Endothelial cell of umbilical vein (primary cell): Measurements from ENCODE around the gene SLC46A1. TPM values are rescaled to one million over a fixed set of nuclear protein-coding genes. Genes with fewer than 3 reads are reported as not detected.

ENCODE experiments used
- BruUV-seq: library from RNA; stranded (reverse); fragments of 400-500 nt; replicated peaks from 2 replicates; lab custom pipeline; 2021; lab: Mats Ljungman, UMichigan
- CTCF ChIA-PET: fragments of 300-600, 350-600 bp; sonication (Branson Sonifier 250); formaldehyde crosslinking; loops from one replicate; lab custom pipeline; 2021; ENCODE audit warnings: antibody characterized with exemption, inconsistent platforms; lab: Charles Lee
- POLR2A ChIA-PET: fragments of 300-600, 350-600 bp; sonication (Branson Sonifier 250); formaldehyde crosslinking; loops from one replicate; lab custom pipeline; 2021; ENCODE audit warnings: antibody characterized with exemption, inconsistent platforms; lab: Charles Lee
- DNase-seq: peaks from one replicate; pipeline ENCODE4 v3.0.0-alpha.2; 2011; ENCODE audit warnings: low read depth, low spot score
- FAIRE-seq: peaks from 2 replicates; lab custom pipeline; 2011; peaks lifted over from hg19 to GRCh38; lab: Jason Lieb, UNC
- H2AFZ ChIP-seq: 2 replicates; pipeline ENCODE4 v1.6.0; 2012; ENCODE audit warnings: low read depth, low read length, control low read depth, inconsistent platforms
- H3K27ac ChIP-seq: 2 replicates; pipeline ENCODE4 v1.5.1; 2011; ENCODE audit warnings: low read depth, mild to moderate bottlenecking, control low read depth, low read length, moderate library complexity; ENCODE audit not compliant: insufficient read depth
- H3K27me3 ChIP-seq, 2 experiments: 2 replicates each; pipeline versions ENCODE4 v1.6.0 to v1.6.1; 2011; ENCODE audit warnings: low read length in 2 of 2, mixed read lengths in 1 of 2; ENCODE audit not compliant: control insufficient read depth in 2 of 2, insufficient read depth in 2 of 2
- H3K36me3 ChIP-seq, 2 experiments: 2 replicates in 1 of 2; 3 replicates in 1 of 2; pipeline ENCODE4 v1.5.1; 2011; ENCODE audit warnings: low read length in 2 of 2, mild to moderate bottlenecking in 1 of 2, moderate library complexity in 1 of 2; ENCODE audit not compliant: control insufficient read depth in 2 of 2, insufficient read depth in 2 of 2; ENCODE audit errors: extremely low read depth in 1 of 2
- H3K4me1 ChIP-seq: 3 replicates; pipeline ENCODE4 v1.5.1; 2011; ENCODE audit warnings: mild to moderate bottlenecking, low read length; ENCODE audit not compliant: control insufficient read depth, insufficient read depth; ENCODE audit errors: extremely low read depth
- H3K4me2 ChIP-seq: 2 replicates; pipeline ENCODE4 v1.6.1; 2011; ENCODE audit warnings: low read length, control low read depth, mixed read lengths; ENCODE audit not compliant: insufficient read depth
- H3K4me3 ChIP-seq, 3 experiments: fragments of 200-600 bp in 1 of 3; sonication (generic), shearing (Covaris generic) in 1 of 3; replicated peaks in 1 of 3; 2 replicates each; pipeline ENCODE4 v1.5.1; 2011 to 2016; ENCODE audit warnings: control low read depth in 3 of 3, low read length in 3 of 3, mild to moderate bottlenecking in 2 of 3, inconsistent platforms in 1 of 3, low read depth in 1 of 3, moderate library complexity in 1 of 3; ENCODE audit not compliant: insufficient read depth in 1 of 3
- H3K79me2 ChIP-seq: 2 replicates; pipeline ENCODE4 v1.6.0; 2012; ENCODE audit warnings: low read length, inconsistent platforms; ENCODE audit not compliant: control insufficient read depth, insufficient read depth
- H3K9ac ChIP-seq: replicated peaks from 2 replicates; pipeline ENCODE3; 2011; ENCODE audit warnings: low read length, control low read depth; ENCODE audit not compliant: insufficient read depth; ENCODE audit errors: extremely low read depth
- H3K9me1 ChIP-seq: replicated peaks from 3 replicates; pipeline ENCODE4 v1.6.0; 2011; ENCODE audit warnings: mild to moderate bottlenecking, low read length; ENCODE audit not compliant: control insufficient read depth, insufficient read depth; ENCODE audit errors: extremely low read depth
- H3K9me3 ChIP-seq: replicated peaks from 2 replicates; pipeline ENCODE4 v1.5.1; 2012; ENCODE audit warnings: low read length, inconsistent platforms; ENCODE audit not compliant: control insufficient read depth, insufficient read depth
- H4K20me1 ChIP-seq: replicated peaks from 2 replicates; pipeline ENCODE3; 2011; ENCODE audit warnings: mild to moderate bottlenecking, low read length; ENCODE audit not compliant: control insufficient read depth, insufficient read depth; ENCODE audit errors: extremely low read depth
- CTCF ChIP-seq, 2 donors: IDR thresholded peaks; 1 replicate in 1 of 2; 2 replicates in 1 of 2; pipeline ENCODE4 v1.5.1; 2011; ENCODE audit warnings: low read length in 2 of 2, mild to moderate bottlenecking in 2 of 2, moderate library complexity in 2 of 2, control low read depth in 1 of 2, inconsistent platforms in 1 of 2, low read depth in 1 of 2; ENCODE audit not compliant: insufficient read depth in 1 of 2; ENCODE audit errors: extremely low read depth in 1 of 2
- EZH2 ChIP-seq: IDR thresholded peaks from 2 replicates; pipeline ENCODE4 v1.6.1; 2012; ENCODE audit warnings: borderline replicate concordance, low read depth, mild to moderate bottlenecking, moderate library complexity, low read length, inconsistent platforms; ENCODE audit not compliant: severe bottlenecking
- FOS ChIP-seq: IDR thresholded peaks from 2 replicates; pipeline ENCODE4 v1.6.1; 2011; ENCODE audit warnings: mild to moderate bottlenecking, low read length, moderate library complexity, borderline replicate concordance; ENCODE audit not compliant: insufficient read depth
- GATA2 ChIP-seq: IDR thresholded peaks from 2 replicates; pipeline ENCODE4 v1.7.0; 2011; ENCODE audit warnings: low read depth, mild to moderate bottlenecking, moderate library complexity, mixed read lengths, low read length; ENCODE audit not compliant: insufficient read length, insufficient read depth
- JUN ChIP-seq: IDR thresholded peaks from 2 replicates; pipeline ENCODE4 v1.6.1; 2011; ENCODE audit warnings: borderline replicate concordance, low read depth; ENCODE audit not compliant: insufficient read length, insufficient read depth
- MAX ChIP-seq: IDR thresholded peaks from 2 replicates; pipeline ENCODE4 v1.6.1; 2011; ENCODE audit not compliant: insufficient read depth, insufficient read length
- MYC ChIP-seq: IDR thresholded peaks from one replicate; pipeline ENCODE4 v1.6.1; 2011; ENCODE audit warnings: mild to moderate bottlenecking, low read depth, low read length
- POLR2A ChIP-seq: IDR thresholded peaks from 2 replicates; pipeline ENCODE4 v1.6.1; 2012; ENCODE audit warnings: low read depth, mild to moderate bottlenecking, control low read depth, low read length
- POLR2AphosphoS5 ChIP-seq: IDR thresholded peaks from 2 replicates; pipeline ENCODE4 v1.6.1; 2012; ENCODE audit warnings: low read depth, mild to moderate bottlenecking, control low read depth, low read length, moderate library complexity; ENCODE audit not compliant: insufficient read depth
- dilution Hi-C: fragments of 300-500 bp; cut with MboI; formaldehyde crosslinking; loops from one replicate; pipeline ENCODE4 v1.15.0; 2019; ENCODE audit warnings: low sequenced_read_pairs; ENCODE audit not compliant: extremely low pct_ligation_motif_present
- intact Hi-C: fragments of 100-400 bp; cut with micrococcal nuclease; formaldehyde crosslinking; loops from one replicate; pipeline ENCODE4 v1.10.0; 2022
- polyA plus RNA-seq, 4 experiments: library from polyadenylated mRNA; depleted of rRNA in 3 of 4; stranded (reverse) in 3 of 4; unstranded in 1 of 4; fragments of >200 nt; gene quantifications; 2 replicates each; pipeline versions ENCODE4 v1.2.1 to v1.2.3, GENCODE V29; 2011 to 2012; ENCODE audit warnings: missing spikeins in 1 of 4
- total RNA-seq: library from RNA; stranded (reverse); gene quantifications from 2 replicates; pipeline ENCODE4 v1.2.3, GENCODE V29; 2021

Gene SLC46A1
- total and polyA plus RNA-seq, 2 donors (not counting 3 experiments of a cell fraction or from before 2014, with no cell fraction given): 2.6 to 4.1 TPM

- dilution Hi-C loops: no loop called here
- FAIRE-seq (no peak), DNase-seq (no peak)
- intact Hi-C loops: no loop called here
- Histone ChIP-seq H3K4me2 (no peak overlapping the region), H3K36me3 (no peaks in the 10 kb centered on the region), H3K9me1 (no peaks in the 10 kb centered on the region), H3K9me3 (no peaks in the 10 kb centered on the region), H2AFZ (no peak overlapping the region), H3K4me1 (no peaks in the 10 kb centered on the region), H3K27me3 (peaks cover 6 to 8% of the 10 kb centered on the region in 2 experiments), H3K79me2 (no peaks in the 10 kb centered on the region), H3K9ac (no peak overlapping the region), H4K20me1 (no peaks in the 10 kb centered on the region), H3K27ac (no peak overlapping the region), H3K4me3 (no peak overlapping the region)
- ChIA-PET CTCF (interaction anchor here (1.9 kb wide), 1 partner anchor 31 kb away, joined by 5 read pairs; no protein-coding TSS in a partner anchor), POLR2A (no interaction called here)
- no peak for TF ChIP-seq EZH2
- TF ChIP-seq MYC: no peak
- no peak for TF ChIP-seq CTCF (IDR thresholded peaks at IDR 0.05; ENCODE audit: extremely low read depth in 1 of 2, insufficient read depth in 1 of 2, low read depth in 1 of 2, low read length in 2 of 2)
- no peak for TF ChIP-seq GATA2
- no peak for TF ChIP-seq JUN
- TF ChIP-seq MAX: no peak
- no peak for TF ChIP-seq POLR2A
- no peak for TF ChIP-seq FOS
- no peak for TF ChIP-seq POLR2AphosphoS5
- no TSS peak for BruUV-seq
Observed at GRCh38 chr17:28447396-28447760, 41.4 kb upstream of the SLC46A1 start.
